Left hindlimb (tissue), 1 donor: ENCODE measurements around the gene FAM50B.

Source experiments
- DNase-seq: peaks from one replicate; pipeline ENCODE4 v3.0.0-alpha.2; 2018

FAM50B gene, protein sequence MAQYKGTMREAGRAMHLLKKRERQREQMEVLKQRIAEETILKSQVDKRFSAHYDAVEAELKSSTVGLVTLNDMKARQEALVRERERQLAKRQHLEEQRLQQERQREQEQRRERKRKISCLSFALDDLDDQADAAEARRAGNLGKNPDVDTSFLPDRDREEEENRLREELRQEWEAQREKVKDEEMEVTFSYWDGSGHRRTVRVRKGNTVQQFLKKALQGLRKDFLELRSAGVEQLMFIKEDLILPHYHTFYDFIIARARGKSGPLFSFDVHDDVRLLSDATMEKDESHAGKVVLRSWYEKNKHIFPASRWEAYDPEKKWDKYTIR

GRCh38 chr6:3848925-3849605 is at the start of gene FAM50B:
TSS of gene FAM50B (plus strand) at chr6:3849373. CDS start at chr6:3849812, 439 bp downstream.
- DNase-seq: peak; percentile 96

GRCh38 chr6:3799719-3800118 is 49.5 kb upstream of the FAM50B start:
- DNase-seq: no peak

GRCh38 chr6:3800850-3801591 is 48.2 kb upstream of the FAM50B start:
- DNase-seq: no peak

GRCh38 chr6:3801960-3802359 is 47.2 kb upstream of the FAM50B start:
- DNase-seq: no peak

- DNase-seq: peak; percentile 70
Measured at GRCh38 chr6:3803627-3804468, 45.3 kb upstream of the FAM50B start.

DNA sequence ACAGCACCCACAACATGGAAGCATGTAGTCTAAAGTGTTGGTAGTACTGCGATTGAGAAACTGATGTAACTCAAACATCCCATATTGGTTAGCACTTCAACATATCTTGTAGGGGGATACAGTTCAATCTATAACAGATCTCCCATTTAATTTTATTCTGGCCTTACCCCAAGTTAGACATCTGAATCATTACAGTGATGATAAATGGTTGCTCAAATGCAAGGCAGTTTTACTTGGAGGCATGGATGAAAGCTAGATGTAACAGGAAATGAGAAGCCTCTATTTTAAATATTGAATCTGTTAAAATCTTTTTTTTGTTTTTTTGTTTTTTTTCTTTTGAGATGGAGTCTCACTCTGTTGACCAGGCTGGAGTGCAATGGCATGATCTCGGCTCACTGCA is 44.2 kb upstream of the FAM50B start:
- DNase-seq: no peak

DNA sequence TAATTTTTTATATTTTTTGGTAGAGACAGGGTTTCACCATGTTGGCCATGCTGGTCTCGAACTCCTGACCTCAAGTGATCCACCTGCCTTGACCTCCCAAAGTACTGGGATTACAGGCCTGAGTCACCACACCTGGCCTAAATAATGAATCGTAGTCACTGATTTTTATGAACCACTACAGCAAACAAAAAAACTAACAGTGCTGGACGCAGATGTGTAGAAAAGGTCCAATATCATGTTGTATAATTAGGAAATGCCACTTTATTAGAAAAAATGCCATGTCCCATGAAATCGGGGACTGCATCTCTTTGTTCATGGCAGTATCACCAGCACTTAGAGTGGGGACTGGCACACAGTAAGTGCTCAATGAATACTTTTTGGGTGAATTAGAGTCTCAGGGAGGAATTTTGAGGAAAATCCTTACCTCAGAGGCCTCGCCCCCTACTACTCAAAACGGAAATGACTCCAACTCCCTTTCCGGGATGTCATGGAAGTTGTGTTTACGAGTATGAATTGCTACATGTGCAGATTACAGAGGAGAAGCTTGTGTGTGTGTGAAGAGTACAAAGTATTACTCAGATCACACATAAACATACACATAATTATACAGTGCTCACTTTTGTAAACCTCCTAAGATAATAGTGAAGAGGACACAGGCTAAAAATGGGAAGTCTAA is 43.6 kb upstream of the FAM50B start:
- no peak for DNase-seq

GRCh38 chr6:3806169-3806922 is 42.8 kb upstream of the FAM50B start:
- no peak for DNase-seq

- no peak for DNase-seq
Measured at GRCh38 chr6:3808199-3808598, 41.0 kb upstream of the FAM50B start.

- peak; percentile 80 for DNase-seq
Measured at GRCh38 chr6:3808759-3809514, 40.2 kb upstream of the FAM50B start.

DNA sequence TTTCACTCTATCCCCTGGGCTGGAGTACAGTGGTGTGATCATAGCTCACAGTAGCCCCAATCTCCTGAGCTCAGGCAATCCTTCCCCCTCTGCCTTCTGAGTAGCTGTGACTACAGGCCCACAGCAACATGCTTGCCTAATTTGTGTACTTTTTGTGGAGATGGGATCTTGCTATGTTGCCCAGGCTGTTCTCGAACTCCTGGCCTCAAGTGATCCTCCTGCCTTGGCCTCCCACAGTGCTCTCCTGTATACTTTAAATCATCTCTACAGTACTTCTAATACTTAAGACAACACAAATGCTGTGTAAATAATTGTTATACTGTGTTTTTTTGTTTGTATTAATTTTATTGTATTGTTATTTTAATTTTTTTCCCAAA is 39.7 kb upstream of the FAM50B start:
- no peak for DNase-seq

DNA sequence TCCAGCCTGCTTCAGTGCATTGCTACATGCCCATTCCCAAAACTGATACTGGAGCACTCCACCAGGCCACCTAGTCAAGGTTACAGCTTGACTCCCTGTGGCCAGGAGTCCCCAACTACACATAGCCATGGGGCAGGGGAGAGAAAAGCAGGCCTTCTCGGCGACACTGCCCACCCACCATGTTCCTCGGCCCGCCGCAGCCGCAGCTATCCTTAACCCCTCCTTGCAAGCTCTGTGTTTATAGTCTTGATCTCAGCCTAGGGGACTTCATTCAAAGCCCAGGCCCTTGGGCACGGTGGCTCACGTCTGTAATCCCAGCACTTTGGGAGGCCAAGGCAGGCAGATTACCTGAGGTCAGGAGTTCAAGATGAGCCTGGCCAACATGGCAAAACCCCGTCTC is 39.2 kb upstream of the FAM50B start:
- no peak for DNase-seq

GRCh38 chr6:3811191-3811590 is 38.0 kb upstream of the FAM50B start:
- DNase-seq: no peak

DNA sequence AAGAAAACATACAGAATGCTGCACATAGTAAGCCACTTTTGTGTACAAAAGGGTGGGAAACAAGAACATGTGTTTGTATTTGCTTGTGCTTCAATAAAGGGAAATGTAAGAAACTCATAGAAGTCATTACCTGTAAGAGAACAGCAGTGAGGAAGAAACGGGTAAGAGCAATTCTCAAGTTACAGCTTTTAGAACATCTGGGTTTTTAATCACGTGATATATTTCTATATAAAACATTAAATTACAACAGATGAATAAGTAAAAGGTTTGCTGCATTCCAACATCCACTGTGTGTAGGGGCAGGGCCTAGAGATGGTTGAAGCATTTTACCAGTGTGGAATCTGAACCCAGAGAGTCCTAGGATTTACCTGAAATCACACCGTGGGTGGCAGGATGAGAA is 36.6 kb upstream of the FAM50B start:
- no peak for DNase-seq

- peak; percentile 68 for DNase-seq
Measured at GRCh38 chr6:3813150-3813780, 35.9 kb upstream of the FAM50B start.

DNA sequence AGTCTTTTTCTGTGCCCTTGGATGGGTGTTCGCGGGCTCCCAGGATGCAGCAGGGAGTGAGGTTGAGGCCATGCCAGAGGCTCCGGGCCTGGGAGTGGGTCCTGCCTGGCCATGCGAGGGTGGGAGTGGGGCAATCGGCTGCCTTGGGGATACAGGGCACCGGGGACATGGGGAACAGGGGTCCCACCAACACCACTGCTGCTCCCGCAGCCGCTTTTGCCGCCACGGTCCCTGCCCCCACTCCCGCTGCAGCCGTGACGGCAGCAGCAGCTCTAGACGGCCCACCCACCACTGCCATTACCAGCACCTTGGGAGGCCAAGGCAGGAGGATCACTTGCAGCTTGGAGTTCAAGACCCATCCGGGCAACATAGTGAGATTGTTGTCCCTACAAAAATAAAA is 35.3 kb upstream of the FAM50B start:
- DNase-seq: no peak

DNA sequence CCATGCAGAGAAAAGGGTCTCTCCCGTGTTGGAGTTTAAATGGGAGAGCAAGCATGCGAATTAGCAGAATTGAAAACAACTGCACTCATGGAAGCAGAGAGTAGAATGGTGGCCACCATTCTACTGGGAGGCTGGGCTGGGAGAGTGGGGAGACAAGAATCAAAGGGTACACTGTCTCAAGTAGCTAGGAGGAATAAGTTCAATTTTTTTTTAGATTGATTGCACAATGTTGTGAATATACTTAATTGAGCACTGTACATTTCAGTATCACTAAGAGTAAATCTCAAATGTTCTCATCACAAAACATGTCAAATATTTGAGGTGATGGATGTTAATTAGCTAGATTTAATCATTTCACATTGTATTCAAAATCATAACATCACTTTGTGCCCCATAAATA is 34.6 kb upstream of the FAM50B start:
- DNase-seq: no peak

- DNase-seq: no peak
Measured at GRCh38 chr6:3816251-3816650, 32.9 kb upstream of the FAM50B start.

DNA sequence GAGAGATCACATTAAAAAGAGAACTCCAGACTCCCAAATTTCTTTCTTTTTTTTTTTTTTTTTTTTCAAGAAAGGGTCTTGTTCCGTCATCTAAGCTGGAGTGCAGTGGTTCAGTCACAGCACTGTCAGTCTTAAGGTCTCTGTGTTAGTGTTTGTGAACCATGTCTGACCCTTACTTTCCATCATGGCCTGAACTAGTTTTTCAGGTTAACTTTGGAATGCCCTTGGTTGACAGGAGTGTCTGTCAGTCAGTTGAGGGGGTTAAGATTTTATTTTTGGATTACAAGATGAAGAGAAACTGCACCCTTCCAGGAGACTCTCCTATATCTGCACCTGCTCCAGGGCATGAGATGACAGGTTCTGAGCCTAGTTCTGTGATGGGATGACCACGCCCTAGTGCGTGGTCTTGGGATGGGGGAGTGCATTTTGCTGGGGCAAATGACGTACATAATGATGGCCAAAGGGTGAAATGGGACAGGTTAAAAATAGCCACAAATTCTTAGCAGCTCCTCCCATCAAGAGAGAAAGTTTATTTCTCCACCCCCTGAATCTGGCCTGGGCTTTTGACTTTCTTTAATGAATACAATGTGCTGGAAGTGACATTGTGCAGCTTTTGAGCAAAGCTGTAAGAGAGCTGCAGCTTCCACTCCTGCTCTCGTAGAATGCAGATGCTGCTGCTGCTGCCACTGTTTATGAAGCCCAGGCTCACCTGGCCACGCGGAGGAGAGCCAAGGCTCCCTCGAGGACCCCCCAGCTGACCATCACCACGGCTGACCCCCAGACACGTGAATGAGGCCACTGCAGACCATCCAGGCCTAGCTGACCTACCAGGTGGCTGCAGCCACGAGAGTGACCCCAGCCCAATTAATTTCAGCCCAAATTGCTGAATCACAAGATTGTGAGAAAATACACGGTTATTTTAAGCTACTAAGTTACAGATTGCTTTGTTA is 29.7 kb upstream of the FAM50B start:
- DNase-seq: no peak
